ENCODE data around the gene CNTLN.
A peak's percentile ranks its signal among the peaks of the same experiment; 100 is the strongest.

Gene CNTLN

DNA sequence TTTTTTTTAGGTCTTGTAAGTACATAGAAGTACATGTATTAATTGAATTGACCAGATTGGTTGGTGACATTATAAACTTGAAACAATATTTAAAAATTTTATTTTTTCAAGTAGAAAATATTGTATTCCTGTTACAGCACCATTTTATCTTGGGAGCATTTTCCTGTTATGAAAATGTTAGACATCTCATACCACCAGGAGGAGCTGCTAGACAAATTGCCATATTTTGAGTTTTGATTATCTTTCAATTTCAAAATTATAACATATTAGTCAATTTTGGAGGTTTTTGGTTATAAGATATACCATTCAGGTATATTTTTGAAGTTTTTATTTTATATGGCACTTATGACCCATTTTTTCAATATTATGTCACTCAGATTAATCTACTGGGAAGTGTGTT is 84.4 kb downstream of the CNTLN start:
- Histone ChIP-seq H3K36me3 (ENCODE audit: insufficient read depth, low read length) (no peaks in the 10 kb centered on the region), H3K9me3 (ENCODE audit: insufficient read depth, low read depth, low read length) (no peaks in the 10 kb centered on the region), H3F3A (ENCODE audit: low read depth) (no peaks in the 10 kb centered on the region), H3K9me2 (replicated peaks; ENCODE audit: low read depth, low read length) (no peaks in the 10 kb centered on the region), H3K4me1 (ENCODE audit: insufficient read depth, low read length, poor library complexity, severe bottlenecking) (peaks cover 8% of the 10 kb centered on the region), H3K79me2 (ENCODE audit: insufficient read depth, low read length) (peaks cover 7% of the 10 kb centered on the region; the same call in 1 of the 2 replicates), H3K4me3 (ENCODE audit: low read length, poor library complexity, severe bottlenecking) (no peak overlapping the region), H3K27me3 (ENCODE audit: insufficient read depth, low read length, poor library complexity, severe bottlenecking) (no peaks in the 10 kb centered on the region), H3K4me2 (ENCODE audit: low read depth, low read length, poor library complexity, severe bottlenecking) (peak overlapping the region; percentile 29), H2AFZ (ENCODE audit: low read length) (no peak overlapping the region), H3K9ac (ENCODE audit: low read depth, low read length, poor library complexity, severe bottlenecking) (no peak overlapping the region), H4K20me1 (ENCODE audit: insufficient read depth, low read length, poor library complexity, severe bottlenecking) (no peaks in the 10 kb centered on the region)
- TF ChIP-seq EZH2phosphoT487 (IDR thresholded peaks at IDR 0.05; ENCODE audit: borderline replicate concordance) (no peak), CTCF (conservative IDR thresholded peaks at IDR 0.05; ENCODE audit: low read length) (peak; percentile 58)

DNA sequence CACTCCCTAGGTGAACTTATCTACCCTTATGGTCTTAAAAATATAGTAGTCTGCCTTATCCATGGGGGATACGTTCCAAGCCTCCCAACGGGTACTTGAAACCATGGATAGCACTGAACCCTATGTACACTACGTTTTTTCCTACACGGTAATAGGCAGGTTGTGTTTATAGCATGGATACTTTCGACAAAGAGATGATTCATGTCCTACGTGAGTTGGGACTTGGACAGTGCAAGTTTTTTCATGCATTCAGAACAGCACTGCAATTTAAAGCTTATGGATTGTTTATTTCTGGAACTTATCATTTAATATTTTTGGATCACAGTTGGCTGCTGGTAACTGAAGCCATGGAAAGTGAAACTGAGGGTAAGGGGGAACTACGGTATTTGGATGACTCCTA is 88.1 kb downstream of the CNTLN start:
- H3K36me3 ChIP-seq (ENCODE audit: insufficient read depth, low read length), result 0 out of 2 replicates have a peak, but pooled peaks cover 3% of the 10 kb centered on the region
- H3K9me3 ChIP-seq (ENCODE audit: insufficient read depth, low read depth, low read length), result no peaks in the 10 kb centered on the region
- no peaks in the 10 kb centered on the region for H3F3A ChIP-seq (ENCODE audit: low read depth)
- peaks cover 13% of the 10 kb centered on the region for H3K4me1 ChIP-seq (ENCODE audit: insufficient read depth, low read length, poor library complexity, severe bottlenecking)
- no peak overlapping the region for H3K4me3 ChIP-seq (ENCODE audit: low read length, poor library complexity, severe bottlenecking)
- H3K4me2 ChIP-seq (ENCODE audit: low read depth, low read length, poor library complexity, severe bottlenecking), result no peak overlapping the region
- no peaks in the 10 kb centered on the region for H3K27me3 ChIP-seq (ENCODE audit: insufficient read depth, low read length, poor library complexity, severe bottlenecking)
- H3K9me2 ChIP-seq (replicated peaks; ENCODE audit: low read depth, low read length), result no peaks in the 10 kb centered on the region
- no peak overlapping the region for H2AFZ ChIP-seq (ENCODE audit: low read length)
- H3K9ac ChIP-seq (ENCODE audit: low read depth, low read length, poor library complexity, severe bottlenecking), result no peak overlapping the region
- peaks cover 7% of the 10 kb centered on the region; the same call in 1 of the 2 replicates for H3K79me2 ChIP-seq (ENCODE audit: insufficient read depth, low read length)
- H4K20me1 ChIP-seq (ENCODE audit: insufficient read depth, low read length, poor library complexity, severe bottlenecking), result no peaks in the 10 kb centered on the region
- TF ChIP-seq EZH2phosphoT487 (IDR thresholded peaks at IDR 0.05; ENCODE audit: borderline replicate concordance), result no peak

DNA sequence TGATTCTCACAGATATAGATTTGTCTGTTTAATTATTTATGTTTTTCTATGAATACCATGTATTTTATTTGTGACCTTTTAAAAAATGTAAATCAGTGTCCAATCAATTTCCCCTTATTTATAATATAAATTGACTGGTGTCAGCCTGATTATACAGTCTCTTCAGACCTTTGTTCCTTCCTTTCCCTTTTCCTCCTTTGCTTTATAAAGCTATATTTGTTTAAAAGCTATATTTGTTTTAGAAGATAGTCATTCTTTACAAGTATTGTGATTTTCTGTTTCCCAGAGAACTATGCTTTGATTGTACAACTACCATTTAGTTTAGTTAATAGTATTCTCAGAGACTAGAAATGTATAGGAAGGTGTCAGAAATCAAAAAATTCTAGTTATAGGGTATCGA is 90.6 kb downstream of the CNTLN start:
- Histone ChIP-seq H3K9me3 (ENCODE audit: insufficient read depth, low read depth, low read length) (no peaks in the 10 kb centered on the region), H3K9me2 (replicated peaks; ENCODE audit: low read depth, low read length) (no peaks in the 10 kb centered on the region), H3K27me3 (ENCODE audit: insufficient read depth, low read length, poor library complexity, severe bottlenecking) (no peaks in the 10 kb centered on the region), H3K36me3 (ENCODE audit: insufficient read depth, low read length) (0 out of 2 replicates have a peak, but pooled peaks cover 3% of the 10 kb centered on the region), H4K20me1 (ENCODE audit: insufficient read depth, low read length, poor library complexity, severe bottlenecking) (no peaks in the 10 kb centered on the region), H3K4me1 (ENCODE audit: insufficient read depth, low read length, poor library complexity, severe bottlenecking) (peaks cover 19% of the 10 kb centered on the region), H3K79me2 (ENCODE audit: insufficient read depth, low read length) (peaks cover under 1% of the 10 kb centered on the region; the same call in 1 of the 2 replicates), H3K9ac (ENCODE audit: low read depth, low read length, poor library complexity, severe bottlenecking) (no peak overlapping the region), H2AFZ (ENCODE audit: low read length) (no peak overlapping the region), H3F3A (ENCODE audit: low read depth) (no peaks in the 10 kb centered on the region), H3K4me2 (ENCODE audit: low read depth, low read length, poor library complexity, severe bottlenecking) (no peak overlapping the region), H3K4me3 (ENCODE audit: low read length, poor library complexity, severe bottlenecking) (no peak overlapping the region)
- TF ChIP-seq EZH2phosphoT487 (IDR thresholded peaks at IDR 0.05; ENCODE audit: borderline replicate concordance) (no peak), CTCF (conservative IDR thresholded peaks at IDR 0.05; ENCODE audit: low read length) (no peak)

DNA sequence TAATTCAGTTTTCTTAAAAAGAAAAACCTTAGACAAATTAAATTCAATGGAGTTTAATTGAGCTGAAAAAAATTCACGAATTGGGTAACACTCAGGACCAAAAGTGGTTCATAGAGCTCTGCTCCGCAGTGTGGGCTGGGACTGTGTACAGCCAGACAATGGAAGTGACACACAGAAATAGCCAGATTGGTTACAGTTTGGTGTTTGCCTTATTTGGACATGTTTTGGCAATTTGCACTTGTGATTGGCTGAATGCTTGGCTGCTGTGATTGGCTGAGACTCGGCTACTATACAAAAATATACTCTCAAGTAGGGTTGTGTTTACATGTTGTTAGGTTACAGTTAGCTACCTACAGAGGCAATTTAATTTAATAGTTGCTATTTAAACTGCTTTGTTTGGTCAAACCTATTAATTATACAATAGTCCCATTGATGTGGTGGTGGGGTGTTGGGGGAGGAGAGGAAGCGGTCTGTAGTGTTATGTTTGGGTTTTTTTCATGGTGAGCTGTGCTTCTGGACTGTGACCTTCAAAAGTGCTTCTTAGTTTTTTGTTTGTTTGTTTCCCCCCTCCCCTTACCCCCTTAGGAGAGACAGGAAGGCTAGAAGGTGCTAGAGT is 95.2 kb downstream of the CNTLN start:
- no peaks in the 10 kb centered on the region for H3K9me2 ChIP-seq (replicated peaks; ENCODE audit: low read depth, low read length)
- H3K9ac ChIP-seq (ENCODE audit: low read depth, low read length, poor library complexity, severe bottlenecking), result no peak overlapping the region
- H3K9me3 ChIP-seq (ENCODE audit: insufficient read depth, low read depth, low read length), result no peaks in the 10 kb centered on the region
- H3K27me3 ChIP-seq (ENCODE audit: insufficient read depth, low read length, poor library complexity, severe bottlenecking), result no peaks in the 10 kb centered on the region
- H4K20me1 ChIP-seq (ENCODE audit: insufficient read depth, low read length, poor library complexity, severe bottlenecking), result peaks cover 5% of the 10 kb centered on the region
- 0 out of 2 replicates have a peak, but pooled peaks cover 3% of the 10 kb centered on the region for H3K36me3 ChIP-seq (ENCODE audit: insufficient read depth, low read length)
- peak overlapping the region; percentile 52 for H3K4me2 ChIP-seq (ENCODE audit: low read depth, low read length, poor library complexity, severe bottlenecking)
- peaks cover 18% of the 10 kb centered on the region; the same call in 1 of the 2 replicates for H3K79me2 ChIP-seq (ENCODE audit: insufficient read depth, low read length)
- H3F3A ChIP-seq (ENCODE audit: low read depth), result no peaks in the 10 kb centered on the region
- H3K4me3 ChIP-seq (ENCODE audit: low read length, poor library complexity, severe bottlenecking), result no peak overlapping the region
- TF ChIP-seq EZH2phosphoT487 (IDR thresholded peaks at IDR 0.05; ENCODE audit: borderline replicate concordance), result no peak
- TF ChIP-seq CTCF (conservative IDR thresholded peaks at IDR 0.05; ENCODE audit: low read length), result no peak
- H2AFZ ChIP-seq (ENCODE audit: low read length), result no peak overlapping the region
- H3K4me1 ChIP-seq (ENCODE audit: insufficient read depth, low read length, poor library complexity, severe bottlenecking), result peaks cover 22% of the 10 kb centered on the region
